IPS DF 6.9 (cell line): ENCODE results near the gene CKM.

ENCODE experiments used
- DNase-seq: peaks from one replicate; pipeline ENCODE4 v3.0.0-alpha.2; 2013; ENCODE audit warnings: low read depth, low spot score
- H3K27ac ChIP-seq: one replicate; pipeline ENCODE4 v1.5.1; 2013; ENCODE audit warnings: low read length, control low read depth
- H3K27me3 ChIP-seq: 2 replicates; pipeline ENCODE4 v1.6.1; 2013; ENCODE audit warnings: mild to moderate bottlenecking, low read length; ENCODE audit not compliant: control insufficient read depth, insufficient read depth
- H3K36me3 ChIP-seq: 2 replicates; pipeline ENCODE4 v1.6.1; 2013; ENCODE audit warnings: low read length; ENCODE audit not compliant: control insufficient read depth, insufficient read depth
- H3K4me1 ChIP-seq: 2 replicates; pipeline ENCODE4 v1.6.1; 2013; ENCODE audit warnings: low read length; ENCODE audit not compliant: control insufficient read depth, insufficient read depth
- H3K4me3 ChIP-seq: 2 replicates; pipeline ENCODE4 v1.5.1; 2013; ENCODE audit warnings: mild to moderate bottlenecking, low read length
- H3K9me3 ChIP-seq: 2 replicates; pipeline ENCODE4 v1.6.1; 2013; ENCODE audit warnings: low read length, inconsistent platforms; ENCODE audit not compliant: control insufficient read depth, insufficient read depth
- WGBS: extraction: QIAGEN DNeasy Blood & Tissue Kit; methylation state at CpG from one replicate; pipeline ENCODE4 v1.1.7; 2013; ENCODE audit warnings: mixed read lengths, missing lambda C conversion rate; ENCODE audit not compliant: insufficient read length, insufficient coverage; 5-methylcytosine and 5-hydroxymethylcytosine counted together

The CKM gene

GRCh38 chr19:45356760-45357444, 34.2 kb upstream of the CKM start:
- no peak overlapping the region for H3K4me3 ChIP-seq
- H3K9me3 ChIP-seq: no peaks in the 10 kb centered on the region
- no peak overlapping the region for H3K27ac ChIP-seq
- WGBS: no CpG with 5 or more reads among the region's 20 CpGs
- peaks cover 61% of the 10 kb centered on the region for H3K36me3 ChIP-seq
- DNase-seq: no peak
- H3K4me1 ChIP-seq: no peaks in the 10 kb centered on the region
- H3K27me3 ChIP-seq: no peaks in the 10 kb centered on the region

GRCh38 chr19:45355910-45356309, 33.2 kb upstream of the CKM start:
- H3K4me3 ChIP-seq: no peak overlapping the region
- H3K27ac ChIP-seq: no peak overlapping the region
- no CpG with 5 or more reads among the region's 9 CpGs for WGBS
- H3K27me3 ChIP-seq: no peaks in the 10 kb centered on the region
- H3K9me3 ChIP-seq: no peaks in the 10 kb centered on the region
- peaks cover 65% of the 10 kb centered on the region for H3K36me3 ChIP-seq
- H3K4me1 ChIP-seq: no peaks in the 10 kb centered on the region
- no peak for DNase-seq

DNA sequence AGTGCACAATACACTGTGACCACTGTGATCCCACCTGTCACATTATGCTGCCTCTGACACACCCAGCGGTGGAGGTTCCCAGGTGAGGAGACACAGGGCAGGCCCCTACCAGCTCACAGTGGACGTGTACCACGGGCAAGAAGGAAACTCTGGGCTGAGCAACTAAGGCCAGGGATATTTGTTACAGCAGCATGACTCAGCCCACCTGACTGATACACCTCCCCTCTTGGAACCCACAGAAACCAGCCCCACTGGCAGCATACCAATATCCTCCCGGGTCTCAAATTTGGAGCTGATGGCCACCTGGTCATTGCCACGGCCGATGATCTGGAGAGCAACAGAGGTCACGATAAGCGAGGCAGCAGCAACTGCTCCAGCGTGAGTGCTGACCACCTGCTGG, 32.7 kb upstream of the CKM start:
- DNase-seq: no peak
- H3K4me1 ChIP-seq: no peaks in the 10 kb centered on the region
- peaks cover 69% of the 10 kb centered on the region for H3K36me3 ChIP-seq
- no peaks in the 10 kb centered on the region for H3K9me3 ChIP-seq
- no peak overlapping the region for H3K4me3 ChIP-seq
- WGBS: no CpG with 5 or more reads among the region's 9 CpGs
- no peak overlapping the region for H3K27ac ChIP-seq
- no peaks in the 10 kb centered on the region for H3K27me3 ChIP-seq

- DNase-seq: no peak
- Histone ChIP-seq H3K27me3 (no peaks in the 10 kb centered on the region), H3K9me3 (no peaks in the 10 kb centered on the region), H3K36me3 (peaks cover 72% of the 10 kb centered on the region), H3K4me1 (no peaks in the 10 kb centered on the region), H3K27ac (no peak overlapping the region), H3K4me3 (no peak overlapping the region)
- no CpG with 5 or more reads among the region's 11 CpGs for WGBS
These were observed 31.7 kb upstream of the CKM start for GRCh38 chr19:45354241-45354842.

DNA sequence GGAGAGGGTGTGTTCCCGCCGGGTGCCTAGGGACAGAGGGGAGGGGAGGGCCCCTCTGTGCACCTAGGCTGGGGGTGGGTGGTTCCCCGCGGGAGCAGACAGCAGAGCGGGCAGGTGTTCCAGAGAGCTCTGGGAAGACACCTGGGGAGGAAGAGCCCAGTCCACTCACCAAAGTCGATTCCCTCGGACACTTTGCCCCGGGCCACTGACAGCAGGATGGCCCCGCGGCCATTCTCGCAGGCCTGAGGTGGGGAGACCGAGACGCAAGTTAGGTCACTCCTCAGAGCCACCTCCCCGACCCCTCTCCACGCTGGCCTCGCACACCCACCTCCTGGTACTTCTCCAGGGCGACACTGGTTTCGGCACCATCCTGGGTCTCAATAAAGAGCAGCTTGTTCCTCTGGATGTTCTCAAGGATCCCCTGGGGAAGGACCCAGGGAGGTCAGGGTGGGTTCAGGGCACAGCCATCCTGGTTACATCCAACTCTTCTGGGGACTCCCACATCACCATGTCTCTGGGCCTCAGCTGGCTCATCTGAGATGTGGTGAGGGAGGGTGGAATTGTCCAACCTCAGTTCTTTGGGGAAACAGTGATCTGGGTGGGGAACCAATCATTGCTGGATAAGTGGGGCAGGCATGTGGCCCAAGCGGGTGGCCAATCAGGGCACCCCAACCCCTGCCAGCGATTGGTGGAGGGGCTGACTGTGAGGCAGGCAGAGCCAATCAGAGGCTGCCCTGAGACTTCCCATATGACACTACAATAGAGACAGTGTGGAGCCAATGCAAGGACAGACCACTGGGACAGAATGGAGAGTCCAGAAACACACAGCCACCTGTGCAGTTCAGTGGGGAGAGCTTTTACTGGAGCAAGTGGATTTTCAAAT, 30.5 kb upstream of the CKM start:
- Histone ChIP-seq H3K4me1 (no peaks in the 10 kb centered on the region), H3K36me3 (peaks cover 68% of the 10 kb centered on the region), H3K4me3 (no peak overlapping the region), H3K27me3 (no peaks in the 10 kb centered on the region), H3K27ac (no peak overlapping the region), H3K9me3 (no peaks in the 10 kb centered on the region)
- DNase-seq: no peak
- no CpG with 5 or more reads among the region's 20 CpGs for WGBS

- no peak overlapping the region for H3K4me3 ChIP-seq
- H3K9me3 ChIP-seq: no peaks in the 10 kb centered on the region
- no peaks in the 10 kb centered on the region for H3K27me3 ChIP-seq
- DNase-seq: no peak
- no CpG with 5 or more reads among the region's 20 CpGs for WGBS
- no peak overlapping the region for H3K27ac ChIP-seq
- H3K4me1 ChIP-seq: no peaks in the 10 kb centered on the region
- H3K36me3 ChIP-seq: peaks cover 65% of the 10 kb centered on the region
These were observed 29.8 kb upstream of the CKM start for GRCh38 chr19:45352471-45352870.

GRCh38 chr19:45352062-45352461, 29.4 kb upstream of the CKM start:
- no peak overlapping the region for H3K27ac ChIP-seq
- DNase-seq: no peak
- H3K27me3 ChIP-seq: no peaks in the 10 kb centered on the region
- H3K4me3 ChIP-seq: no peak overlapping the region
- H3K36me3 ChIP-seq: peaks cover 61% of the 10 kb centered on the region
- no peaks in the 10 kb centered on the region for H3K4me1 ChIP-seq
- WGBS: no CpG with 5 or more reads among the region's 15 CpGs
- H3K9me3 ChIP-seq: no peaks in the 10 kb centered on the region

DNA sequence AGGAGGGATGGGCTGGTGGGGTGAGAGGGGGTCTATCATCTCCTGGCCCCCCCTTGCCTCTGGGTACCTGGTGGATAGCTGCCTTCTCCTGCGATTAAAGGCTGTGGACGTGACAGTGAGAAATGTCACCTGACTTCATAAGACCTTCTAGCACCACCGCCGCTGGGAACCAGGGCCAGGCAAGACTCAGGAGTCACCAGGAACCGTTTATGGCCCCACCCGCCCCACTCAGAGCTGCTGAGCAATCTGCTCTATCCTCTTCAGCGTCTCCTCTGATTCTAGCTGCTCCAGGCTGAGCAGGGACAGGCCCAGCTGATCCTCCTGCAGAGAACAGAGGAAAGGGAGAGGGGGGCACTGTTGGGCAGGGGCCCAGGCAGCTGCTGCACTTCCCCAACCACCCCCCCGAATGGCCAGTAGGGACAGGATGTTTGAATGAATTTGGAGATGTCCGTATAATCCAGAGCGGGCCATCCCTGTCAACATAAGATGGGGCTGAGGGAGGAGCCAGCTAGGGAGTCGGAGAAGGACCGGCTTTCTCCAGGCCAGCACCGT, 28.8 kb upstream of the CKM start:
- Histone ChIP-seq H3K4me1 (no peaks in the 10 kb centered on the region; the same call in 1 of the 2 replicates), H3K27ac (no peak overlapping the region), H3K9me3 (no peaks in the 10 kb centered on the region), H3K27me3 (no peaks in the 10 kb centered on the region), H3K36me3 (peaks cover 55% of the 10 kb centered on the region), H3K4me3 (no peak overlapping the region)
- no CpG with 5 or more reads among the region's 13 CpGs for WGBS
- DNase-seq: no peak

DNA sequence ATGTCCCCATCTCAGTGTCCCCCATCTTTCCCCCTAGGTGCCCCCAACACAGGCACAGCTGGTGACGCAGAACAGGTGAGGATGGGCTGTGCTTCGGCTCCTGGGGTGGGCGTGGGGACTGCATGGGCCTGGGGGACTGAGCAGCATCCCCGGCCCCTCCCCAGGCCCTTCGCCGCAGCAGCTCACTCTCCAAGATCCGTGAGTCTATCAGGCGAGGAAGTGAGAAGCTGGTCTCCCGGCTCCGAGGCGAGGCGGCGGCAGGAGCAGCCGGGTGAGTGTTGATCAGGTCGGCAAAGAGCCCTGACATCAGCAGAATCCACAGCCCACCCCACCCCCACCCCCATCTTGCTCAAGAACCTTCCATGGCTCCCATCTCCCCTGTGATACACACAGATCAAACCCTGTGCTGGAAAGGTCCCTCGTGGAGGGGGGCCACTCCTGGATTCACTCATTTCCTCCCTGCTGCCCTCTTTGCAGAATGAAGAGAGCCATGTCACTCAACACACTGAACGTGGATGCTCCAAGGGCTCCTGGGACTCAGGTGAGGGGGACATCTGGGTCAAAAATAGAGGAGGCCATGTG, 27.9 kb upstream of the CKM start:
- Histone ChIP-seq H3K4me1 (peaks cover 2% of the 10 kb centered on the region; the same call in 1 of the 2 replicates), H3K27me3 (no peaks in the 10 kb centered on the region), H3K4me3 (no peak overlapping the region), H3K9me3 (no peaks in the 10 kb centered on the region), H3K27ac (no peak overlapping the region), H3K36me3 (peaks cover 48% of the 10 kb centered on the region)
- WGBS: no CpG with 5 or more reads among the region's 17 CpGs
- DNase-seq: no peak

DNA sequence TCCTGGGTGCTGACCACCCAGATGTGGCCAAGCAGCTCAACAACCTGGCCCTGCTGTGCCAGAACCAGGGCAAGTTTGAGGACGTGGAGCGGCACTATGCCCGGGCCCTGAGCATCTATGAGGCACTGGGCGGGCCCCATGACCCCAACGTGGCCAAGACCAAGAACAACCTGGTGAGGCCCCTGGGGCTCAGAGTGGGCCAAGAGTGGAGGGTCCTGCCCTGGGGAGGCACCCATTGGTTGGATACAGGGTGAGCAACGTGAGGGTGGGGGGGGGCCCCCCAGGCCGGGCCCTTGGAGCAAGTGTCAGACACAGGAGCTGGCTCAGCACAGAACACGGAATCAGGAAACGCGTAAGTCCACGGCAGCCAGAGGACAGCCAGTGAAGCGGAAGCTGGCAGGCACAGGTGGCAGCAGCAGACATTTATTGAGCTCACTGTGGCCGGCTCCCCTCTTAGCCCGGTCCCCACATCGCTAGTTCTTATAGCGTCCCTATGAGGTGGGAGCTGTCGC, 26.8 kb upstream of the CKM start:
- Histone ChIP-seq H3K27me3 (no peaks in the 10 kb centered on the region), H3K9me3 (no peaks in the 10 kb centered on the region), H3K36me3 (peaks cover 40% of the 10 kb centered on the region), H3K4me3 (no peak overlapping the region), H3K27ac (no peak overlapping the region), H3K4me1 (peaks cover 2% of the 10 kb centered on the region; the same call in 1 of the 2 replicates)
- DNase-seq: no peak
- WGBS: no CpG with 5 or more reads among the region's 17 CpGs
